ENCODE data around the gene GADD45B. TPM values are rescaled to one million over a fixed set of nuclear protein-coding genes. Genes with fewer than 3 reads are reported as not detected.
A peak's percentile ranks its signal among the peaks of the same experiment; 100 is the strongest.

The GADD45B gene
- total and polyA plus RNA-seq, 10 of the 15 experiments (the other 5 are each of a cell fraction or from before 2014, with no cell fraction given), result 2.4 to 180 (median 91.1) TPM

- TF ChIP-seq CUX1 (IDR thresholded peaks at IDR 0.05; ENCODE audit: insufficient replicate concordance, low read depth, low read length), result no peak
- TF ChIP-seq NR2C2 (IDR thresholded peaks at IDR 0.05; ENCODE audit: borderline replicate concordance, control insufficient read depth, insufficient read length, low read depth), result no peak
- peak; percentile 93 for TF ChIP-seq MAX (IDR thresholded peaks at IDR 0.05; ENCODE audit: low read depth, low read length)
- no peak for TF ChIP-seq ZNF687 (IDR thresholded peaks at IDR 0.05)
- peak; percentile 97 for TF ChIP-seq USF1 (IDR thresholded peaks at IDR 0.05; ENCODE audit: borderline replicate concordance, extremely low read length, insufficient read depth, low read depth, low read length)
- TF ChIP-seq ELK1 (IDR thresholded peaks at IDR 0.05; ENCODE audit: low read depth, low read length), result peak; percentile 74
- TF ChIP-seq RUNX3 (IDR thresholded peaks at IDR 0.05; ENCODE audit: low read length), result no peak
- peak; percentile 10 for TF ChIP-seq PBX3 (IDR thresholded peaks at IDR 0.05; ENCODE audit: insufficient replicate concordance, low read depth, low read length)
- TF ChIP-seq RAD51 (IDR thresholded peaks at IDR 0.05), result peak; percentile 98
- peak; percentile 96 for TF ChIP-seq CREB1 (IDR thresholded peaks at IDR 0.05; ENCODE audit: low read depth)
- no peak for TF ChIP-seq NFYB (IDR thresholded peaks at IDR 0.05; ENCODE audit: insufficient read depth, low read depth, low read length)
- TF ChIP-seq SPI1 (IDR thresholded peaks at IDR 0.05; ENCODE audit: borderline replicate concordance, insufficient read depth, low read depth, low read length), result no peak
- TF ChIP-seq ATF7 (IDR thresholded peaks at IDR 0.05; ENCODE audit: low read depth), result no peak
These were observed 48.3 kb upstream of the GADD45B start, which contains the start of gene TIMM13 (continued) for GRCh38 chr19:2427429-2428320.
